Hematopoietic multipotent progenitor cell treated with erythropoietin and hydrocortisone succinate and interleukin-3 and kit ligand, for 4 days (in vitro differentiated cells): ENCODE measurements around the gene ATAD3B.
"Not testable (repeated sequence)": the region's sequence is repeated elsewhere in the genome, so short reads cannot be mapped to it uniquely, and the experiment has no call there.

ENCODE experiments used
- DNase-seq: peaks from one replicate; pipeline ENCODE4 v3.0.0-alpha.2; 2015

Gene ATAD3B

DNA sequence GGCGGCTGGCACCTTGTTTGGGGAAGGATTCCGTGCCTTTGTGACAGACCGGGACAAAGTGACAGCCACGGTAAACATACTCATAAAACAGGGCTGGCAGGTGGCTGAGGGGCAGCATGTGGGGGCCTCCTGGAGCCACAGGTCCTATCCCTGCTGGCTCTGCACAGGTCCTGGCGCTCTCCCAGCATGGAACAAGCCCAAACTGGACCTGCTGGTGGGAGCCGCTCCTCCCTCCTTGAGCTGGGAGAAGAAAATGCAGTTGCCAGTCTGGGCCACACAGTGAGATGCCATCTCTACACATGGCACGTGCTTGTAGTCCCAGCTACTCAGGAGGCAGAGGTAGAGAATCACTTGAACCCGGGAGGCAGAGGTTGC lies 19.2 kb upstream of the ATAD3B start:
- DNase-seq = not testable (repeated sequence)

- DNase-seq = no peak
Observed at GRCh38 chr1:1452882-1453281, 18.7 kb upstream of the ATAD3B start.

GRCh38 chr1:1454286-1455056 lies 17.1 kb upstream of the ATAD3B start:
- DNase-seq = not testable (repeated sequence)

DNA sequence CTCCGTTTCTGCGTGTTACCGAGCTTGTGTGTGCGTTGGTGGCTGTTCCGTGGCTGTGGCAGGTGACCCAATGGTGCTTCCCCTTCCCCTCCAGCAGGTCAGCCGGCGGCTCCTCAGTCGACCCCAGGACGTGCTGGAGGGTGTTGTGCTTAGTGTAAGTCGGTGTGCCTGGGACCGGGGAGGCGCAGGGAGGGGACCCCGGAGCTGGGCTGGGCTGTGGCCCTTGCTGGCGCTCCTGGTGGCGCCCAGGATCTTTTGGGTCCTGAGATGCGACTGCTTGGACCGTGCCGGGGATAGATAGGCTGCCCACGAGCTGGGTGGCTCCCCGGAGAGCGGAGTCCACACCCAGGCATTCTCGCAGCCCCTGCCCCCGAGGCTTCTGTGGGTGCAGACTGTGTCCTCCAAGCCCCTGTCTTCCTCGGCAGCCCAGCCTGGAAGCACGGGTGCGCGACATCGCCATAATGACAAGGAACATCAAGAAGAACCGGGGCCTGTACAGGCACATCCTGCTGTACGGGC lies 16.1 kb upstream of the ATAD3B start:
- no peak for DNase-seq

- not testable (repeated sequence) for DNase-seq
Observed at GRCh38 chr1:1455934-1456333, 15.6 kb upstream of the ATAD3B start.

GRCh38 chr1:1456683-1457255 lies 14.8 kb upstream of the ATAD3B start:
- DNase-seq = not testable (repeated sequence)

DNA sequence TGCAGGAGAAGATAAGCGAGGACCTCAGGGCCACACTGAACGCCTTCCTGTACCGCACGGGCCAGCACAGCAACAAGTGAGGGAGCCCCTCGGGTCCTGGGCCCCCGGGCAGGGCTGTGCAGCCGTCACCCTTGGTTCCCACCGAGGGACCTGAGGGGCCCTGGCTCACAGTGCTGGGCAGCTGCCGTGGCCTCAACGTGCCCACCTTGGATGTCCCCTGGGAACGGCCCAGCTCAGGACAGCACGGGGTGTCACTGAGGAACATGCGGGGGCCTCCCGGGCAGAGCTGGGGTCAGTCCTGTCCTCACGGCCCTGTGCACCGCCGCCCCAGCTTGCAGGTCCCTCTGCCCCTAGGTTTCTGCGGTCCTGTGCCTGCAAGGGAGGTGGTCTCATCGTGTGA lies 12.4 kb upstream of the ATAD3B start:
- not testable (repeated sequence) for DNase-seq

DNA sequence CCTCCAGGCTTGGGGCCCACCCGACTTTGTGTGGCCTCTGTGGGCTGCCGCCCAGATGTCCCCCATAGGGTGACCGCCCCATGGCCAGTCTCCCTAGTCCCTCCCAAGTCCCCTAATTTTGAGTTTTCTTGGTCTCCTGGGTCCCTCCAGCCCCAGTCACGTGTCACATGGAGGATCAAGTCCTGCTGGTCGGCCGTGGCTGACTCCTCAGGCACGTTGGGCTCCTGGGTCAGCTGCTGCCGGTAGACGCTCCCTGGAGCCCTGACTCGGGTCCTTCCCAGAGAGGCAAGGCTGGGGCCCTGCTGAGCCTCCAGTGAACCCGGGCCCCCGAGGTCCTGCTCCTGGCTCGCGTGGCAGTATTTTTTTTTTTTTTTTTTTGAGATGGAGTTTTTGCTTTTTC lies 11.9 kb upstream of the ATAD3B start:
- not testable (repeated sequence) for DNase-seq

DNA sequence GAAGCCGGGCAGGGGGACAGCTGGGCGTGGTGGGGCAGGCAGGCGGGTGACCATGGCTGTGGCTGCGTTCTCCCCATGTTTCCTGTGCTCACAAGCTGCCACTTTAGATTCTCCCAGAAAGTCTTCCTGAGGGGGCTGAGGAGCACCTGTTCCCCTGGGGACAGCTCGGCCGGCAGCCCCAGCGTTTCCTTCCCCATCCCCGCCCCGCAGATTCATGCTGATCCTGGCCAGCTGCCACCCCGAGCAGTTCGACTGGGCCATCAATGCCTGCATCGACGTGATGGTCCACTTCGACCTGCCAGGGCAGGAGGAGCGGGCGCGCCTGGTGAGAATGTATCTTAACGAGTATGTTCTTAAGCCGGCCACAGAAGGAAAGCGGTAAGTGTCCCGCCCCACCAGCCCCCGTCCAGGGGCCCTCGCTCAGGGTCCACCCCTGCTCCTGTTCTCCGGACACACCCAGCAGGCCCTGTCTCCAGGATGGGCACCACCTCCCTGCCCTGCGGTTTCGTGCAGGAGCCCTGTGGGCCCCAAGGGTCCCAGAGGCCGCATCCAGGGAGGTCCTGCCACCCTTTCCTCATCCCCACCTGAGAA lies 10.9 kb upstream of the ATAD3B start:
- DNase-seq = no peak

DNA sequence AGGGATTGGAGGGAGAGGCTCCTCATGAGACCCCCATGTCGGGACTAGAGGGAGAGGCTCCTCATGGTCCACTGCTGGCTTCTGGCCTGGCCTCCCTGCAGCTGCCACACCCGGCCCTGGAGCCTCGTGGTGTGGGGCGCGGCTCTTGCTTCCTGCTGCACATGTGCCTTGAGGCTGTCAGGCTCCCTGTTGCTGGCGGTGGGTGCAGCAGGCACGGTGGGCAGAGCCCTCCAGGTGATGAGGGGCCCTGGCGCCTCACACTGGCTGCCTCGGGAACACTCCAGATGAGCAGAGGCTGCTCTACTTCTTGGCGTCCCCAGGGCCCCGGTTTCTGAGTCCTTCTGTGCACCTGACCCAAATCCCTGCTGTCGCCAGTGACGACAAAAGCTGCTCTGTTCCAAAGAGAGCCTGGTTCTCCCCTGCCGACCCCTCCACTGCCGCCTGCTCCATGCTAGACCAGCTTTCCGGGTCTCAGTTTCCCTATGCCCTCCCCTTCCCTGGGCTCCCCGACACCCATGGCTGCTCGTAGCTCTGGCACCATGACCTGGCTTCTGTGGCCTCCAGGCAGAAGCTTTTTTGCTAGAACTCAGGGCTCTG lies 9.7 kb upstream of the ATAD3B start:
- peak; percentile 55 for DNase-seq

DNA sequence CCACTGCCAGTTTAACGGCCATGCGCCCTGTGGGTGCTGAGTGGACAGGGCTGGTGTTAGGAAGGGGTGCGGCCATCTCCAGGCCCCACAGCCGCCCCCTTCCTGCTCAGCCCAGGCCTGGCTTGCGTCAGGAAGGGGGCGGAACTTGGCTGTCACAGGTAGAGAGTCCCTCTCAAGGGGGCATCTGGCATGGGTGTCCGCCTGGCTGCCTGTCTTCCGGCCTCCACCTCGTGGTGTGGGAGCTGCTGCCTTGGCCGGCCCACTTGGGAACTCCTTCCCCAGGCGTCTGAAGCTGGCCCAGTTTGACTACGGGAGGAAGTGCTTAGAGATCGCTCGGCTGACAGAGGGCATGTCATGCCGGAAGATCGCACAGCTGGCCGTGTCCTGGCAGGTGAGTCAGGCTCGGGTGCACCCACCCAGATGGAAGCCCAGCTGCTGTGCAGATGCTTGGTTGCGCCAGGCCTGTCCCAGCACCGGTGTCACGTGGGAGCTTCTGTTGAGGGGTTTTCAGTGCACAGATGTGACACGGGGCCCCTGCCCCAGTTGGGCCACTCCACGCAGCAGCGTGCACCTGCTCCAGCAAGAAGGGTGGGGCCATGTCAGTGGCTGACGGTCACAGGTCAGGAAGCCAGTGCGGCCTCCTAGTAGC lies 9.1 kb upstream of the ATAD3B start:
- DNase-seq = no peak

- DNase-seq = no peak
Observed at GRCh38 chr1:1463312-1463711, 8.3 kb upstream of the ATAD3B start.

GRCh38 chr1:1468196-1468985 lies 3.2 kb upstream of the ATAD3B start:
- not testable (repeated sequence) for DNase-seq

DNA sequence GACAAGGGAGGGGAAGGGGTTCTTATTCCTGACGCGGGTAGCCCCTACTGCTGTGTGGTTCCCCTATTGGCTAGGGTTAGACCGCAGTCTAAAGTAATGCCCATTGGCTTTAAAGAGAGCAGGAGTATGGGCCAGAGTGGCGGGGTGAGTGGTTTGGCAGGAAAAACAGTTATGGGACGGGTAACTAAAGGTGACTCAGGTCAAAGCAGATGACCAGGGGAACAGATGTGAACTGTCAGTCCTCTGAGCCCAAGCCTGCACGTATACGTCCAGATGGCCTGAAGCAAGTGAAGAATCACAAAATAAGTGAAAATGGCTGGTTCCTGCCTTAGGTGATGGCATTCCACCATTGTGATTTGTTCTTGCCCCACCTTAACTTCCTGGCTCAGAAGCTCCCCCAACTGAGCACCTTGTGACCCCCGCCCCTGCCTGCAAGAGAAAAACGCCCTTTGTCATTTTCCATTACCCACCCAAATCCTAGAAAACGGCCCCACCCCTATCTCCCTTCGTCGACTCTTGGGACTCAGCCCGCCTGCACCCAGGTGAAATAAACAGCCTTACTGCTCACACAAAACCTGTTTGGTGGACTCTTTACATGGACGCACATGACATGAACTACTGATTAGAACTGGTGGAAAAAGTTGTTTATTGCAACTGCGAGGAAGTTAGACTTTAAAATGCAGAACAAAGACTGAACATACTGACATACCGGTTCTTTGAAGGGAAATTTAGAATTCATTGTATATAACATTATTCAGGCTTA lies 758 bp upstream of the ATAD3B start:
- peak; percentile 41 for DNase-seq

DNA sequence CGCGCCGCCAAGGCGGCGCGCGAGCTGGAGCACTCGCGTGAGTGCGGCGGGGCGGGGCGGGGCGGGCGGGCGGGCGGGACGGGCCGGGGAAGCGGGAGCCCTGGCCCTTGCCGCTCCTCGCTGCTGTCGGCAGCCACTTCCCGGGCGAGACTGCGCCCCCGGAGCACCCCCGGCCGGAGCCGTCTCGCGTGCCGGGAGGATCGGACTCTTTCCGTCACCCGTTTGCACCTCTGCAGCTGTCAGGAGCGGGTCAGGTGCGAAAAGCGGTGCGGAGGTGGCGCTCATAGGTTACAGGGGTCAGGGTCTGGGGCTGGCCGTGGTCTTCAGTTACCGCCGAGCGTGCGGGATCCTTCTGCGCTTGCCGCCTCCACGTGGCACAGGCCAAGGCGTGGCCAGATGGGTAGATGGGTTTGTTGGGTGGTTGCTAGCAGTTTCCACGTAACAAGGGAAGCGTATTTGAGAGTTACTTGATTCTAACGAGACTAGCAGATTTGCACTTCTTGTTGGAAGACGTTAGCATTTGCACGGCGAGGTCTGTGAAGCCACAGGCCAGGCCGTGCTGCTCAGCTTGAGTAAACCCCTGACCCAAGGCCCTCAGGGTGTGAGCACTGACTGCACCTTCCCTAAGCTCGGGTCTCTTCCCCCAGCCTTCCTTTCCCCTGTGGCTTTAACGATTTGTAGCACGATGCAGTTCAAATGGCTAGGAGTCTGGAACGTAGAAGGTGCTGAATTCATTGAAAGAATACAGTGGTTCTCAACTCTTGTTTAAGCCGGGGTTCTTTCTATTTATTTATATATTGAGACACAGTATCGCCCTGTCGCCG lies 700 bp downstream of the ATAD3B start:
- DNase-seq = not testable (repeated sequence)

DNA sequence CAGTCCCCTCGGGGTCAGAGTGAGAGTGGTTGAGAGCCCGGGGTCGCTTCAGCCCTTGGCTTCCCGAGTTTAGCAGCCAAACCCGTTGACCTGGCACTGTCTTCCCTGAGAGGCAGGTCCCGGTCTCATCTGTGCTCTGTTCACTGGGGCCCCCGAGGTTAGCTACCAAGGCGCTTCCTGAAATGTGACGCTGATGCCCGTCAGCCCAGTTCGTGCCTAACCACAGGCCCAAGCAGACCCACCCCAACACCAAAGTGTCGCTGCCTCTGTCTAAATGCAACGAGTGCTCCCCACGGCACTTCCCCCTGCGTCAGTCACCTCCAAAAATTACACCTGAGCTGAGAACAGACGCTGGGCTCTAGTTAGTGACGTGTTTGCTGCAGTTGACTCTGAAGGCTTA lies 4.4 kb downstream of the ATAD3B start:
- DNase-seq = not testable (repeated sequence)

DNA sequence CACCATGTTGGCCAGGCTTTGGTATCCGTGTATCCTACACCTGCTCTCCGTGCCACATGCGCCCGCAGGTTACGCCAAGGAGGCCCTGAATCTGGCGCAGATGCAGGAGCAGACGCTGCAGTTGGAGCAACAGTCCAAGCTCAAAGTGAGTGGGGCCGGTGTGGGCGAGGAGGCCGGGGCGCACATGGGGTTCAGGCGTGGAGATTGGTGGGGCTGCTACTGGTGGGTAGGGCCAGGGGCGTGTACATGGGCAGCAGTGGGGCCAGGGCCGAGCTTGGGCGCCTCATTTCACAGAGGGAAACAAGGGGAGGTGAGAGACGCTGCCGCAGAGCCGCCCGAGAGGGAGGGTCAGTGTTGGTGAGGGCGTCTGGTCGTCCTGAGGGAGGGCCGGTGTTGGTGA lies 5.6 kb downstream of the ATAD3B start:
- DNase-seq = no peak

GRCh38 chr1:1479547-1480487 lies 8.3 kb downstream of the ATAD3B start:
- DNase-seq = no peak

DNA sequence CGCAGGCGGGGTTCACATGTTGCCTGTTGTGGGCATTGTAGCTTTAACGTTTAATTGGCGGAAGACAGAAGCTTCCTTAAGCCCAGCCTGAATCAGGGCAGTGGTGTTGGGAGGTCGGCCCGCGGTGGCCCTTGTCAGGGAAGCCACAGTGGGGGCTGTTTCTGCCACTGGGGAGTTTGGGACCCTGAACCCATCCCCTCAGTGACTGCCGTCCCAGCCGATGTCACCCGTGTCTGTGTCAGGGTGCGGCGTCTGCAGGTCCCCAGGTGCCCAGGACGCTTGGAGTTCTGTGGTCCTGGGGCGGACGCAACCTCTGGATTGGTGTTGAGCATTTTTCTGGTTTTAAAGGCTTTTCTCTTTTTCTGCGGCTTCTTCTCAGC lies 8.9 kb downstream of the ATAD3B start:
- not testable (repeated sequence) for DNase-seq
